Ureter (tissue), 1 donor: ENCODE results near the gene SMARCD1. TPM values are rescaled to one million over a fixed set of nuclear protein-coding genes. Genes with fewer than 3 reads are reported as not detected.

Experiments
- DNase-seq: peaks from one replicate; pipeline ENCODE4 v3.0.0-alpha.2; 2020; ENCODE audit warnings: low spot score
- total RNA-seq: library from RNA; stranded (reverse); gene quantifications from one replicate; pipeline ENCODE4 v1.2.4, GENCODE V29; 2023
- donor health status: DM: yes; HTN: yes; CAD: no.

SMARCD1 gene
- total RNA-seq, 1 donor from 2014 or later, result 64.5 TPM

DNA sequence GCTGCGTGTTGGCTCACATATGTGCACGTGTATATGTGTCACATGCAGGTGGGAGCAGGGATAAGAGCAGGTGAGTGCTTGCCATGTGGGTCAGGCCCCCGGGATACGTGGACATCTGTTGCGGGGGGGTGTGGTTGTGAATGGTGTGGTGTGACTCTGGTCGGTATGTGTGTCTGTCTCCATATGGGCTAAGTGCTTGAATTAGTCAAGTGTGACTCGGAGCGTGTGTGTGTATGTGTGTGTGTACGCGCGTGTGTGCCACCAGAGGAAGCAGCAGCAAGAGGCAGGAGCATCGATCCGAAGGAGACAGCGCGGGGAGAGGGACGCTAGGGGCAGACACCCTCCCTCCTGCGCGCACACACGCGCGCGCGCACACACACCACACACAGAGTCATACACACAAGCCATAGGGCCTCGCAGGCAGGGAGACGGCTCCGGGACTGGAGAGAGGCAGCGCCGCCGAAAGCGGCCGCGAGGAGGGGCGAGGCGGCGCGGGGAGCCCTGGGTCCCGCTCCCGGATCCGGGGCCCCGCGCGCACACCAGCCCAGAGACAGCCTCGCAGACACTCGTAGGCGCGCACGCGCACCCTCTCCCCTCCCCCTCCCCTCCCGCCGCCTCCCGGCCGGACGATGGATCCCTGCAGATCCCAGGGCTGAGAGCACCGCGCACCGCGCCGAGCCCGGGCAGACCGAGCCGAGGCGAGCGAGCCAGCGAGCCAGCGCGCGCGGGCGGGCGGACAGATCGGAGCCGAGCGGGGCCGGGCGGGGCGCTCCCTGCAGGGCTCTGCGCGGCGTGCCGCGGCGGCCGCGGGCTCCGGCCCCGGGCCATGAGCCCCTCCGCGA is 27.9 kb upstream of the SMARCD1 start, which contains the start of gene ASIC1:
Gene ASIC1, plus strand, starts transcription at position 597 of the 842 bp plus-strand sequence. CDS start 1,171 bp downstream, outside the sequence.
- DNase-seq, result peak; percentile 63

DNA sequence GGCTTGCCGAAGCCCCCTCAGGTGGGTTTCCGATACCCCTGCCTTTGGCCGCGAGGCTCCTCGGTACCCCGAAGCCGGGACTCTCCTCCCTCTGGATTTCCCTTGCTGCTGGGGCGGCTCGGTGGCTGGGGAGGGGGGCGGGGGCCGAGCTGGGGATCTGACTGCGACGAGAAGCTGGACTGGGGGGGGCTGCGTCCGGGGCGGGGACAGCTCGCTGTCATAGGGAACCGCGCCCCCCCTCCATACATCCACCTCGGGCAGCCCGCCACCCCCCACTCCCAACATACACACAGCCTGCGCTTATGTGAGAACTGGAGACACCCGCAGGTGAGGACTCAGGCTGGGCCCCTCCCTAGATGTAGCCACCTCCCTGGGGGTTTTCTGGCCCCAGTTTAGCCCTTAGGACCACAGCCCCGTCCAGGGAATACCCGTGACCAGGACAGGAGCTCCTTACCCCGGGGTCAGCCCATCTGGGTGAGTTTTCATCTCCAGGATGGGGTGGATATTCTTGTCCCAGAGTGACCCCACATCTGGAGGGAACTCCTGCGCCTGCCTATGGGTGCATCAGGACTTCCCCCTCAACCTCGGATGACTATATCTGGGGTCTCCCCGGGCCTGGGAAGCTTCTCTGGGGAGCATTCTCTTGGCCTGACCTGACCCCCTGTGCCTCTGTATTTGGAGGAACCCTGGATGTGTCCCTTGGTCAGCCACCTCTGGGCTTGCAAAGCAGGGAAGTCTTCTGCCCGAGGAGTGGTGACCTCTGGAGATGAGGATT is 27.1 kb upstream of the SMARCD1 start:
- DNase-seq, result no peak

DNA sequence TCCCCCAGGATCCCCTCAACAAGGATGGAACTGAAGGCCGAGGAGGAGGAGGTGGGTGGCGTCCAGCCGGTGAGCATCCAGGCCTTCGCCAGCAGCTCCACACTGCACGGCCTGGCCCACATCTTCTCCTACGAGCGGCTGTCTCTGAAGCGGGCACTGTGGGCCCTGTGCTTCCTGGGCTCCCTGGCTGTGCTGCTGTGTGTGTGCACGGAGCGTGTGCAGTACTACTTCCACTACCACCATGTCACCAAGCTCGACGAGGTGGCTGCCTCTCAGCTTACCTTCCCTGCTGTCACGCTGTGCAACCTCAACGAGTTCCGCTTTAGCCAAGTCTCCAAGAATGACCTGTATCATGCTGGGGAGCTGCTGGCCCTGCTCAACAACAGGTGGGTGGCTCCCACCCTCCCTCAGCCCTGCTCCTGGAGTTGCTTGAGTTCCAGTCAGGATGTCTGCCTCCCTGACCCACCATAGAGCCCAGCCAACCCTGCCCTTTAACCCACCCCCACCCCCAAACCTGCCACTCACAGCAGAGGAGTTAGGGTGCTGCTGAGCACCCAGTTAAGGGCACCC is 26.3 kb upstream of the SMARCD1 start:
- DNase-seq, result no peak

DNA sequence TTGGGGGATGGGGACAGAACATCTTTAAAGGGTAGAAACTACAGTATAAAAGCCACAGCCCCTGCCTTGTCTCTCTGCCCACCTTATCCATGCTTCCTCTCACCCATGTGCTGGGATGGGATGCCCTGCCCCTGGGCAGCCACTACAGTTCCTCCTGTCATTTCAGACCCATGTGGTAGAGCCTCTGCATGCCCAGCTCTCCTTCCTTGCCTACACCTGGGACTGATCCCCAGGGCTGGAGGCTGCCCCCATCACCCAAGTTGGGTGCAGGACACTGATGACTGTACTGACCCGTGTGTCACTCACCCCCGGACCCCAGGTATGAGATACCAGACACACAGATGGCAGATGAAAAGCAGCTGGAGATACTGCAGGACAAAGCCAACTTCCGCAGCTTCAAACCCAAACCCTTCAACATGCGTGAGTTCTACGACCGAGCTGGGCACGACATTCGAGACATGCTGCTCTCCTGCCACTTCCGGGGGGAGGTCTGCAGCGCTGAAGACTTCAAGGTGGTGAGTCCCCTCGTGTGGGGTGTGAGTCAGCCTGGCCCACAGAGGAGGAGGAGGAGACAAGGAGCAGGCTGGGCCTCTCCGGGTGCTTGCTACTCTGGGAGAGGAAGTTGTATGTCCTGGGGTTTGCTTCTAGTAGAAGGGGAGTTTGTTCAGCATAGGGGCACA is 25.6 kb upstream of the SMARCD1 start:
- no peak for DNase-seq

DNA sequence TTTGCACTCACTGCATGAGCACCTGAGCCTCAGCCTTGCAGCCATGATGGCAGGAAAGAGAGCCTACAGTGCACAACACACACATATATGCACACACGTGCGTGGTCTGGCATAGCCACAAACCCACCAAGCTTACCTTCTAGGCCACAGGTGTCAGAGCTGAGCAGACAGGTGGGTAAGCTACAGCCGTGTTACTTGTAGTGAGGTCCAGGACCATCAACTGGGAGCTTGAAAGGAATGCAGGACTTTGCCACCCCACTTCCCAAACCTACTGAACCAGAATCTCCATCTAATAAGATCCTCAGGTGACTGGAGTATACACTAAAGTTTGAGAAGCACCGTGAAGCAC is 25.0 kb upstream of the SMARCD1 start:
- no peak for DNase-seq

DNA sequence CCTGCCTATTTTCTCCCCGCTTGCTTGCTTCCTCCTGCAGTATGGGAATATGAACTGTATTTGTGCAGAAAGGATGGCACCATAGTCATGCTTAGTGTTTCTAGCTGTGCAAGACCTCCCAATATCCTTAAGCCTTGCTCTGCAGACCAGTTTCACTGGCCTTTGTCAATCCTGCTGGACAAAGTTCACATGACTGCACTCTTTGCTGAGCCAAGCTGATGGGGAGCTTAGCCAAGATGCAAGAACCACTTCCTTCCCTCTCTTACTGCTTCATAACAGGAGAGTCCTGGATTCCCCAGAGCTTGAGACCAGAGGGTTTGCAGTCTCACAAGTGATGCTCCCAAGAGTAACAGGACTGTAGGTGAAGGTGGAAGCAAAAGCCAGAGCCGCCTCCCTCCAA is 24.0 kb upstream of the SMARCD1 start:
- no peak for DNase-seq

DNA sequence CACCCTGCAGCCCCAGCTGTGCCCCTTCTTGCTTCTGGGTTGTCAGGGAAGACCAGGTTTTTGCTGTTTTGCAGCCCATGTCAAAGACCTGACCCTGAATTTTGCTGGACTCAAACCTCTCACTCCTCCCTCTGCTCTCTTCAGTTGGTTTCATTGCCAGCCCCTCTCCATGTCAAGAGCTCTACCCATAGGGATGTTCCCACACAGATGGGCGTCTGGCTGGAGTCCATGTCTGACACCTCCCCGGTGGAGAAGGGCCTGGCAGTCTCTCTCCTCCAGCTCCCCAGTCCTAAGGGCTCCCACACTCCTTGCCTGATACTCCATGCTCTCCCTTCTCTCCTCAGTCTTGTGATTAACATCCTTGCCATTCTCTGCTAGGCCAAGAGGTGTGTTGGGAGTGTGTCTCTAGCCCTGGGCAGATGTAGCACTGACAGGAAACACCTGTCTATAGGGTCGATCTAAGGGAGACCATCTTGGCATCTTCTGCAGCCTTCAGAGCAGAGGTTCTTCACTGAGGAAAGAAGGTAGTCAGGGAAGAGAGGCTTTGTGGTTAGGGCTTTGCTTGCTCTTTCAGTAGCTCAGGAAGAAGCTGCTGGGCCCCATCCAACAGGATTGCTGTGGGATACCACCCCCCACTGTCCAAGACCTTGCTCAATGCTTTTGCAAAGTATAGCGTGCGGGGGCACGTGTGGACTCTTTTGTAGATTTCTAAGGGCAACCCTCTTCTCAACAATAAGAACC is 23.0 kb upstream of the SMARCD1 start:
- DNase-seq, result no peak

DNA sequence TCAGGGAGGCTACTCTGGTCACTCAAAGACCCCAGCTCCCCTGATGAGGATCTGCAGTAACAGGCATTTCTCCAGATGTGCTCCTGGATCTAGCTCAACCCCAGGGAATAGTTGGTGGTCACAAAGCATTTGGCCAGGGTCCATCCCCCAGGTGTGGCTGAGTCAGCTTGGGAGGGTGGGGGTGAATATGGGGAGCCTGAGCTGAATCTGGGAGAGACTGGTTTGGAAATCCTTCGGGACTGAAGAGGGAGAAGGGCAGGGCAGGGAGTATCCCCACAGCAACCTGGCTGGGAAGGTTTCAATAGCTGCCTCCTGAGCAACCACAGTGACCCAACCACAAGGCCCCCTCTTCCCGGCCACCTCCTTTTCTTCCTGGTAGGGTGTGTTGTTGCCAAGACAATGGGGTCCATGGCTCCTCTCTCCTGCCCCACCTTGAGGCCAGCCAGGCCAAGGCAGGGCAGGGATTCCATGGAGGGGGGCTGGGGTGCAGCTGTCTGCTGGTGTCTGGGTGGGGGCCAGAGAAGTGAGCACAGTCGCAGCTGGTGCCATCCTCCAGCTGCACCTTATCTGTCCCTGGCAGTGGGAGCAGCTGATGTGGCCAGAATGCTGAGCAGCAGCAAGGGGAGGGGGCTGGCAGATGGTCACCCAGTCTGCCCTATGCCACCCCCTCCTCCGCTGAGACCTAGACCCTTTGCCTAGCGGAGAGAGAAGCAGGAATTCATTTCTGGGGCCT is 22.2 kb upstream of the SMARCD1 start:
- no peak for DNase-seq

DNA sequence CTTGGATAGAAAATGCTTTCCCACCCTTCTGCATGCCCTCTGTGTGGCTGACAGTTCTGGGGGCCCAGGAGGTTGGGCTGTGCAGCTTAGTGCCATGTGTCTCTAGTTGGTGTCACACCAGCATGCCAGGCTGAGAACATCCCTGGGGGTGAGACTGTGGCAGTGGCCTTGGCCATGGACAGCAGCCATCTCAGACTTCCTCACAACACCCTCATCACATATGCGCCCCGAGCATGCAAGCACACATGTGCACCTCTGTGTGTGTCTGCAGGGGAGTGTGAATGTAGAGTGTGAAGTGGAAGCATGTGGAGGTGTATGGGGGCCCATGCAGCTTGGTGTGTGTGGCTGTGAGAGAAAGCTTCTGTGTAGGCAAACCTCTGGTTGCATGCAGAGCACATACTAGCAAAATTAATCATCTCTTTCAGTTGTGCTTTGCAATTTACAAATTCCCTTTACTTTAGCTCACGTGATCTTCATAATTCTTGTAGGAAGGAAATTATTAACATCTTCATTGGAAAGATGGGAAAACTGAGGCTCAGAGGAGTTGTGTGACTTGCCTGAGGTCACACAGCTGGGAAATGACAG is 19.3 kb upstream of the SMARCD1 start:
- no peak for DNase-seq

DNA sequence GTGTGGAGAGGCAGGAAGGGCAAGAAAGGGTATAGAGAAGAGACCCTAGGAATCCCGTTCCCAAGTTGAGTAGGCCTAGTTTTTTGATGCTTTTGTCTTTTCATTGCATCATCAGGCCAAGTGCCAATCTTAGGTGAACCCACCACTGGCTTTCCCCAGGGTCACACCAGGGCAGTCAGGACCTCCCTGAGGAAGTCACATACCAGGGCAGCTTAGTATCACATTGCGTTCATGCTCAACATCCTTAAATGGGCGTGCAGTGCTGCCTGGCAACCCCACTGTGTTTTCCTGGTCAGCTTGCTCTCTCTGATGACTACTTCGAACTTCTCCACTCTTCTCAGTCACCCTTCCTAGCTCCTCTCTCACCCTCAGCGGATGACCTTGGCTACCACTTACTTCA is 18.7 kb upstream of the SMARCD1 start:
- DNase-seq, result no peak

DNA sequence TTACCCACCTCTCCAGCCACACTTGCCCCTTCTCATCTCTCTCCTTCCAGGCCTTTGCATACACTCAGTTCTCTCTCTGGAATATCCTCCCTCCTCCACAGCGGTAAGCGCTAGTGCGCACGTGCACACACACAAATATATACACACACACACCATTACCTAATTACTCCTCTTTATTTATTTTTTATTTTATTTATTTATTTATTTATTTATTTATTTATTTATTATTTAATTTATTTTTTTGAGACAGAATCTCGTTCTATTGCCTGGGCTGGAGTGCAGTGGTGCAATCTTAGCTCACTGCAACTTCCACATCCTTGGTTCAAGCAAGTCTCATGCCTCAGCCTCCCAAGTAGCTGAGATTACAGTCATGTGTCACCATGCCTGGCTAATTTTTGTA is 16.1 kb upstream of the SMARCD1 start:
- no peak for DNase-seq

DNA sequence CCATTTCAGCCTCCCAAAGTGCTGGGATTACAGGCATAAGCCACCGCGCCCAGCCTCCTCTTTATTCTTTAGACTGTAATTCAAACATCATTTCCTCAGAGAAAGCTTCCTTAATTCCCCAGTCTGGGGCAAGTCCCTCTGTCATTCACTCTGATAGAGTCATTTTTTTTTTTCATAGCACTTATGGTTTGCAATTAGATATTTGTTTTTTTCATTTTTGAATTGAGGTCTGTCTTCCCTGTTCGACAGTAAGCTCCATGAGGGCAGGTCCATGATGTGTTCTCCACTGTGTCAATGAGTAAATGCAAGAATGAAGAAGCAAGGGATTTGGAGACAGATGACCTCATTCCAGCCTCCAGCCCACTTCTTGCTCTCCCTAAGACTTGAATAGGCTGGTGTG is 15.6 kb upstream of the SMARCD1 start:
- no peak for DNase-seq

DNA sequence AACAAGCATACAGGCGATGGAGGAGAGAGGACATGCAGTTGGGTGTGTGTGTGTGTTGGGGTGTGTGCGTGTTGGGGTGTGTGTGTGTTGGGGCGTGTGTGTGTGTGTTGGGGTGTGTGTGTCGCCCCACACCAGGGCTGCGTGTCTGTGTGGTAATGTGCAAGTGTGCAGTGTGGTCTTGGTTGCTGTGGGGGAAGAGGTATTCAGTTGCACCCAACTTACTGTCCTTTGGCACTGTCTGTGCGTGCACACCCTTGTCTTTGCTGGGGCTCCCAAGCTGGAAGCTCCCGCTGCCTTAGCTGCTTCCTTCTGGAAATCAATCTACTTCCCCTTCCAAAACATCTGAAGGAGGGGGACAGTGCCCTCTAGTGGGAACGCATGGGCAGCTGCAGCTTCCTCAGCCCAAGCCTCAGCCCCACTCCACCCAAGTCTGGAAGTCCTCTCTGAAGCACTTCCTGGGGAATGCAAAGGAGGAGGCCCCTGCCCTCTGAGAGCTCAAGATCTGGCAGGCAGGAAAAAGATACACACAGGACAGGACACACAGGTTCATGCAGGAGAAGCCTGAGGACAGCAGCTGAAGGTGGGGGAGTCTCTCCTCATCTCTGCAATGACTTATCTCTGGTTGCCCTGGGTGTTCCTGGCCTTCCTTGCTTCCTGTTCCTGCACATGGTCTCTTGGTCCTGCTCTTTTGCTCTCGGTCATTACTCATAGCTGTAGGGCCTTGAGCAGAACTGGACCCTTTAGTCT is 14.7 kb upstream of the SMARCD1 start:
- DNase-seq, result peak; percentile 87

DNA sequence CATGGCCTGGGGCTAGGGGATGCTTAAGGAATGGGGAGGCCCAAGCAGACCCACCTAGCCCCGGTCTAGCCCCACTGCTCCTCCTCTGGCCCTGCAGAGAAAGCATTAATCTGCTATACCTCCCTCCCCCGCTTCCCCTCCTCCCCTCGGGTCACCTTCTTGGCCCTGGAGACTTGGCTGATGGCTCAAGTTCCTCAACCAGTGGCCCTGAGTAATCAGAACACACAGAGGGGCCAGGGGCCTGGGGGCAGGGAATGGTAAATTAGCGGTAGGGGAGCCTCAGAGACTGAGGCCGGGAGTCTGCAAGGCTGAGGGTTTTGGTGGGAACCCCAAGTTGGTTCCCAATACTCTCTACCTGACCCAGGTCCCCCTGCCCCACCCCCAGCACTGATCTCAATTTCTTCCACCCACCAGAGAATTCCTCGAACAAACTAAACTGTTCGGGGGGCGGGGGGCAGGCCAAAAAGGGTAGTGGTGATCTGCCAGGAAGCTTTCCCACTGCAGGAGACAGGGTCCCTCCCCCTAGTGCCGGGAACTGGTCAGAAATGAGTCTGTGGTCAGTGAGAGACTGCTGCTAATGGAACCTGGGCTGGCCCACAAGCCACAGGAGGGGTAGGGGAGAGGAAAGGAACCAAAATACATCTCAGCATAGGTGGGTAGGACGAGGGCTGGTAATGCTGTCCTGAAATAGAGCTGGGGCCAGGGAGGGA is 12.8 kb upstream of the SMARCD1 start:
- no peak for DNase-seq

DNA sequence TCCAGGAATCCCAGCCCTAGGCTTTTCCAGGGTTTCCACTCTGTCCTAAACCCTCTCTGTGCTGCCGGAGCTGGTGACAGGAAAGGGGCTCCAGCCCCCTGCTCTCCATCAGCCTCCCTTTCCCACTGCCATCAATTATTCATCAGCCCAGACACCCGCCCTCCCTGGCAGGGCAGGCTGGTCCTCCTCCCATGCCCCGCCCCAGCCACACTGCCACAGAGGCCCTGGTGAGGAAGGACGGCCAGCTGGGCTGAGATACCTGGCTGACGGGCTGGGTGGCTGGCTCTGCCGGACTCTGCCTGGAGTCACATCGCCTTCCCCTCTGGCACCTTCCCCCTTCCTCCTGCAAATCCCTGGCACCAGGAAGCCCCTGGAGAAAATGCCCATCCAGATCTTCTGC is 11.9 kb upstream of the SMARCD1 start:
- no peak for DNase-seq

DNA sequence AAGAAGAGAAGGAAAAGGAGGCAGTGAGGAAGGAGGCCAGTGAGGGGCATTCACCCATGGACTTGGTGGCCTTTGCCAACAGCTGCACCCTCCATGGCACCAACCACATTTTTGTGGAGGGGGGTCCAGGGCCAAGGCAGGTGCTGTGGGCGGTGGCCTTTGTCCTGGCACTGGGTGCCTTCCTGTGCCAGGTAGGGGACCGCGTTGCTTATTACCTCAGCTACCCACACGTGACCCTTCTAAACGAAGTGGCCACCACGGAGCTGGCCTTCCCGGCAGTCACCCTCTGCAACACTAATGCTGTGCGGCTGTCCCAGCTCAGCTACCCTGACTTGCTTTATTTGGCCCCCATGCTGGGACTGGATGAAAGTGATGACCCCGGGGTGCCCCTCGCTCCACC is 11.4 kb upstream of the SMARCD1 start:
- DNase-seq, result no peak

DNA sequence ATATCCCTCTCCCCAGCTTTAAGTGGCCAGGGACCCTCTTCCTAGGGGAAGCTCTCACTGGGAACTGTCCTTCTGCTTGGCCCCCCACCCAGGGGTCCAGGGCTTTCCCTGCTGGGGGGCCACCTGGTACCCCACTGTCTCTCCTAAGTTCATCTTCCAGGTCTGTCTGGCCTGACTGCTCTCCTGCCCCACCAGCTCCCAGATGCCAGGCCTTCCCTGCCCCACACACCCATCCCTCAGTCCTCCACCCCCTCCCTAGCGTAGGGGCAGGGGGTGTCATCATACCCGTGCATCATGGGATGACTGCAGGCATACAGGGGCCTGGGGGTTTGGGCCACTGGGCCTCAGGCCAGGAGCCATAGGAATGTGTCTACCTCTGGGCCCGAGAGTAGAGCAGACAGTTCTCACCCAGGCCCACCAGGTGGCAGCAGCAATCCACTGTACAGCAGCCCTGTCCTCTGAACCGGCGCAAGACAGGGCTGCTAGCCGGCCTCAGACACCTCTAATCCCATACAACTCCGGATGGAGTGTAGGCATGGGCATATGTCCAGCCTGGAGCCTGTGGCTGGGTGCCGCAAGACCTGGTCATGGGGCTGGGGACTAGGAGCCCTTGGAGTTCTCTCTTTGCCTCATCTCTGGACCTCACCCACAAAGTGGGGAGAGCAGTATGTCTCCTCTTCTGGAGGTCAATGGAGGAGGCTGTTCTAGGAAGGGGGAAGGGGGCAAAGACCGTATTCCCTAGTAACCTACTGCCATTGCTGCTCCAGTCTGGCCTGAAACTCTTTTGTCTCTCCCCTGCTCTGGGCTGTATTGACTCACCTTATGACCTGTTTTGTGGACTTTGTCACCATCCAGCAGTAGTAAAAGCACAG is 10.0 kb upstream of the SMARCD1 start:
- peak; percentile 88 for DNase-seq

DNA sequence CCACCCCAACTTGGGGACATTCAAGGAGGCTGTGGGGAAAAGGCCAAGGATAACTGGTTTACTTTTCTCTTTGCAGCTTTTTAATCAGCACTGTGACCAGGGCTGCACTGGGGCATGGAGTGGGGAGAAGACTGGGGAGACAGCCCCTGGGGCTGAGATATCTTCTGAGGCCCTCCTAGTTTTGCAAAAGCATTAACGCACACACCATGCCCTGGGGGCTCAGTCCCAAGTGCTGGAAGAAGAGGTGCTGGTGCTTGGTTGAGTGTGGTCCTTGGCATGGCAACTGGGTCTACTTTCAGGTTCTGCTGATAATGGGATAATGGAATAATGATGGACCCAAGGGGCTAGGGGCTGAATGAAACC is 9.4 kb upstream of the SMARCD1 start:
- no peak for DNase-seq
